Heart left ventricle (tissue), 13 donors: Measurements from ENCODE around the gene PLG.
"Not testable (repeated sequence)": the region's sequence is repeated elsewhere in the genome, so short reads cannot be mapped to it uniquely, and the experiment has no call there.

Experiments
- POLR2A ChIP-seq, 2 donors: fragments of 450-650 bp; IDR thresholded peaks; one replicate each; pipeline ENCODE4 v1.6.1; 2017; ENCODE audit warnings: antibody characterized with exemption in 2 of 2, mild to moderate bottlenecking in 2 of 2, moderate library complexity in 2 of 2
- TF ChIP-seq, protein P1 (sequence below), 12 donors: fragments of 200-600 bp; sonication (generic) in 4 of 12; IDR thresholded peaks; one replicate each; pipeline versions ENCODE4 v1.5.0 to v1.8.0; 2018 to 2022; ENCODE audit warnings: antibody characterized with exemption in 12 of 12, mild to moderate bottlenecking in 5 of 12
- donor health status: ischemic (EF 13 %, LVEDD 7.1; RV severe dilation, severe dysfunction).
- donor health status: DM: no; HTN: yes; CAD: no.
- donor health status: DM: no; HTN: no; CAD: no.
- donor health status: ischemic (EF 25% LVEDD 6.9; RV normal size, moderate dysfunction).
- donor health status: ischemic (EF 25% LVEDD 5.7; RV mildly dilated, moderate dysfunction).
- donor health status: ischemic (EF 35%, LVEDD 5.7; RV mildly dilated, moderate dysfunction).
- donor health status: nonischemic (EF 11% LVEDD 7.7; RV severe dilation, severe dysfunction).
- donor health status: DM: yes; HTN: yes; CAD: no.
- donor health status: PGD.
- donor health status: ischemic (EF 29% LVEDD 5.4; RV normal size, mild dysfunction).
- donor health status: nonischemic (EF 23%, LVEDD 6.1; RV moderate dilation, normal function).

DNA sequence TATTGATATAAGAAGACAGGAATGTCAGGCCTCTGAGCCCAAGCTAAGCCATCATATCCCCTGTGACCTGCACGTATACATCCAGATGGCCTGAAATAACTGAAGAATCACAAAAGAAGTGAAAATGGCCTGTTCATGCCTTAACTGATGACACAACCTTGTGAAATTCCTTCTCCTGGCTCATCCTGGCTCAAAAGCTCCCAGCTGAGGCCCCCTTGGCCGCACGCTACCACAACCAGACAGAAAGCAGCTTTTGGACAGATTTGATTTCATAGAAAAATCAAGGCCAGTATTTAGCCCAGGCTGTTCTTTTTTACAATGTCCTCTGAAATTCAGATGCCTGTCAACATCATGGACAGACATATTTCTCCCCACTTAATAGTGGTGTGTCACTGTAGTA, 78.6 kb downstream of the PLG start:
- TF ChIP-seq, protein P1, sequence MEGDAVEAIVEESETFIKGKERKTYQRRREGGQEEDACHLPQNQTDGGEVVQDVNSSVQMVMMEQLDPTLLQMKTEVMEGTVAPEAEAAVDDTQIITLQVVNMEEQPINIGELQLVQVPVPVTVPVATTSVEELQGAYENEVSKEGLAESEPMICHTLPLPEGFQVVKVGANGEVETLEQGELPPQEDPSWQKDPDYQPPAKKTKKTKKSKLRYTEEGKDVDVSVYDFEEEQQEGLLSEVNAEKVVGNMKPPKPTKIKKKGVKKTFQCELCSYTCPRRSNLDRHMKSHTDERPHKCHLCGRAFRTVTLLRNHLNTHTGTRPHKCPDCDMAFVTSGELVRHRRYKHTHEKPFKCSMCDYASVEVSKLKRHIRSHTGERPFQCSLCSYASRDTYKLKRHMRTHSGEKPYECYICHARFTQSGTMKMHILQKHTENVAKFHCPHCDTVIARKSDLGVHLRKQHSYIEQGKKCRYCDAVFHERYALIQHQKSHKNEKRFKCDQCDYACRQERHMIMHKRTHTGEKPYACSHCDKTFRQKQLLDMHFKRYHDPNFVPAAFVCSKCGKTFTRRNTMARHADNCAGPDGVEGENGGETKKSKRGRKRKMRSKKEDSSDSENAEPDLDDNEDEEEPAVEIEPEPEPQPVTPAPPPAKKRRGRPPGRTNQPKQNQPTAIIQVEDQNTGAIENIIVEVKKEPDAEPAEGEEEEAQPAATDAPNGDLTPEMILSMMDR (IDR thresholded peaks at IDR 0.05) = not testable (repeated sequence)
- TF ChIP-seq POLR2A (IDR thresholded peaks at IDR 0.05) = not testable (repeated sequence)
